Measurements from ENCODE around the gene TNIK. TPM values are rescaled to one million over a fixed set of nuclear protein-coding genes. Genes with fewer than 3 reads are reported as not detected.

Gene TNIK
- total and polyA plus RNA-seq, 10 of the 15 experiments (the other 5 are each of a cell fraction or from before 2014, with no cell fraction given) = 13.9 to 74.3 (median 48.2) TPM

GRCh38 chr3:171177553-171177952 lies 282.7 kb downstream of the TNIK start:
- no peaks in the 10 kb centered on the region for H3K4me1 ChIP-seq (ENCODE audit: control insufficient read depth, insufficient read depth, low read length)
- DNase-seq (ENCODE audit: low read depth, low spot score) (no peak), FAIRE-seq (no peak), ATAC-seq (no peak)
- no peak overlapping the region for H2AFZ ChIP-seq (ENCODE audit: control insufficient read depth, low read depth, low read length)
- peaks cover 2% of the 10 kb centered on the region for H3K79me2 ChIP-seq (ENCODE audit: control insufficient read depth, insufficient read depth, low read length)
- H3K27me3 ChIP-seq (replicated peaks in 1 of 2; ENCODE audit: control insufficient read depth in 2 of 2, insufficient read depth in 2 of 2, low read length in 1 of 2) = no peaks in the 10 kb centered on the region
- WGBS (ENCODE audit: insufficient coverage, insufficient replicate concordance, low lambda C conversion rate, missing lambda C conversion rate) = 98% methylated on average over 2 of the region's 2 CpGs
- H3K4me2 ChIP-seq (ENCODE audit: control insufficient read depth, insufficient read depth) = no peak overlapping the region
- in situ Hi-C loops (cut with MboI) (no loop called here), intact Hi-C loops (cut with micrococcal nuclease; ENCODE audit: unreplicated experiment) (no loop called here)
- peaks cover 15 to 50% of the 10 kb centered on the region in 2 experiments; a peak in 3 of 4 replicates for H3K36me3 ChIP-seq (ENCODE audit: control insufficient read depth in 2 of 2, insufficient read depth in 2 of 2, low read length in 1 of 2)
- H4K20me1 ChIP-seq (ENCODE audit: control insufficient read depth, insufficient read depth) = no peaks in the 10 kb centered on the region
- no peaks in the 10 kb centered on the region; the same call in 2 of the 3 replicates for H3K9me3 ChIP-seq (replicated peaks; ENCODE audit: control insufficient read depth, insufficient read depth, low read length)
- H3K27ac ChIP-seq (ENCODE audit: control insufficient read depth, insufficient read depth) = no peak overlapping the region
- BruUV-seq (replicated peaks) = no TSS peak
- H3K9ac ChIP-seq (ENCODE audit: control insufficient read depth, insufficient read depth, low read length) = no peak overlapping the region
- SMC1A ChIA-PET (ENCODE audit: uncharacterized antibody, unreplicated experiment) = interaction anchor here (0.8 to 3.7 kb wide), 2 partner anchors 10 to 389 kb away, joined by 4 to 19 read pairs; no protein-coding TSS in a partner anchor
- H3K4me3 ChIP-seq = no peak overlapping the region
- TF ChIP-seq CEBPZ (IDR thresholded peaks at IDR 0.05; ENCODE audit: low read depth, low read length) (no peak), PAX5 (IDR thresholded peaks at IDR 0.05; ENCODE audit: borderline replicate concordance, low read depth, low read length) (no peak), HSF1 (IDR thresholded peaks at IDR 0.05; ENCODE audit: low read depth, low read length) (no peak)
- CTCF ChIA-PET = no interaction called here
- RAD21 ChIA-PET (ENCODE audit: unreplicated experiment) = no interaction called here
- POLR2A ChIA-PET = no interaction called here

Data from GM12878 (cell line).